Left forelimb (tissue), 1 donor: ENCODE data around the gene KCNQ1.

Experiments used
- DNase-seq: peaks from one replicate; pipeline ENCODE4 v3.0.0-alpha.2; 2018; ENCODE audit warnings: low spot score

KCNQ1 gene

GRCh38 chr11:2444821-2445745 is at the start of gene KCNQ1:
KCNQ1 (plus strand) TSS chr11:2445008; CDS start chr11:2445099, 91 bp downstream.
- no peak for DNase-seq

- no peak for DNase-seq
Observed at GRCh38 chr11:2395211-2395730, 49.5 kb upstream of the KCNQ1 start.

GRCh38 chr11:2395856-2396255 is 49.0 kb upstream of the KCNQ1 start:
- DNase-seq = no peak

GRCh38 chr11:2396471-2396870 is 48.3 kb upstream of the KCNQ1 start:
- no peak for DNase-seq

- DNase-seq = no peak
Observed at GRCh38 chr11:2397005-2397404, 47.8 kb upstream of the KCNQ1 start.

GRCh38 chr11:2398664-2399355 is 46.0 kb upstream of the KCNQ1 start:
- no peak for DNase-seq

- DNase-seq = no peak
Observed at GRCh38 chr11:2399488-2400068, 45.2 kb upstream of the KCNQ1 start.

GRCh38 chr11:2400069-2400761 is 44.6 kb upstream of the KCNQ1 start, which contains the start of gene TSSC4:
TSSC4 (plus strand) TSS chr11:2400750; CDS start chr11:2402634, 1,884 bp downstream.
- peak; percentile 100 for DNase-seq

- DNase-seq = no peak
Observed at GRCh38 chr11:2400762-2401435, 43.9 kb upstream of the KCNQ1 start.

- DNase-seq = no peak
Observed at GRCh38 chr11:2401436-2401984, 43.3 kb upstream of the KCNQ1 start.

GRCh38 chr11:2402106-2402505 is 42.7 kb upstream of the KCNQ1 start:
- DNase-seq = no peak

GRCh38 chr11:2402890-2403645 is 41.7 kb upstream of the KCNQ1 start:
- no peak for DNase-seq

GRCh38 chr11:2404735-2405196 is 40.0 kb upstream of the KCNQ1 start:
- no peak for DNase-seq

- DNase-seq = no peak
Observed at GRCh38 chr11:2406451-2406850, 38.4 kb upstream of the KCNQ1 start.

GRCh38 chr11:2406878-2407410 is 37.9 kb upstream of the KCNQ1 start:
- DNase-seq = no peak

GRCh38 chr11:2408671-2409070 is 36.1 kb upstream of the KCNQ1 start:
- no peak for DNase-seq

- DNase-seq = no peak
Observed at GRCh38 chr11:2409126-2409525, 35.7 kb upstream of the KCNQ1 start.

- DNase-seq = no peak
Observed at GRCh38 chr11:2409611-2410468, 35.0 kb upstream of the KCNQ1 start.

GRCh38 chr11:2410616-2411015 is 34.2 kb upstream of the KCNQ1 start:
- DNase-seq = no peak
